ENCODE data around the gene DNAJC5. TPM values are rescaled to one million over a fixed set of nuclear protein-coding genes. Genes with fewer than 3 reads are reported as not detected.

Gene DNAJC5
- total and polyA plus RNA-seq, 2 of the 8 experiments (the other 6 are each of a cell fraction or from before 2014, with no cell fraction given) = 19.2 to 31.2 TPM

GRCh38 chr20:63884506-63885263 is 10.2 kb upstream of the DNAJC5 start:
- Histone ChIP-seq H3K4me3 (ENCODE audit: extremely low read depth in 1 of 4, insufficient read depth in 2 of 4, low read depth in 3 of 4, low read length in 4 of 4) (no peak overlapping the region), H3K27ac (ENCODE audit: low read depth, low read length) (no peak overlapping the region), H4K20me1 (replicated peaks in 1 of 2; ENCODE audit: control insufficient read depth in 1 of 2, insufficient read depth in 2 of 2, low read length in 2 of 2) (peaks cover 11 to 29% of the 10 kb centered on the region in 2 experiments), H2AFZ (ENCODE audit: low read length) (no peak overlapping the region), H2BK12ac (ENCODE audit: low read depth, low read length) (no peak overlapping the region), H3K4me2 (ENCODE audit: insufficient read depth in 1 of 2, low read depth in 2 of 2, low read length in 2 of 2) (no peak overlapping the region), H4K91ac (replicated peaks; ENCODE audit: insufficient read length, low read length) (no peak overlapping the region), H3K36me3 (ENCODE audit: control insufficient read depth in 2 of 4, insufficient read depth in 4 of 4, low read length in 3 of 4) (peaks cover 8 to 35% (median 18%) of the 10 kb centered on the region in 4 experiments), H3K9me3 (ENCODE audit: insufficient read depth in 2 of 2, low read depth in 1 of 2, low read length in 1 of 2) (no peaks in the 10 kb centered on the region), H3K79me1 (ENCODE audit: low read depth, low read length) (peaks cover 21% of the 10 kb centered on the region), H4K8ac (ENCODE audit: extremely low read depth, insufficient read depth, low read length) (no peak overlapping the region; the same call in 1 of the 2 replicates), H3K56ac (replicated peaks; ENCODE audit: insufficient read length, low read depth, low read length) (no peak overlapping the region), H2BK20ac (ENCODE audit: low read length) (no peak overlapping the region), H3K79me2 (ENCODE audit: control insufficient read depth in 1 of 2, insufficient read depth in 2 of 2, low read length in 2 of 2) (peaks cover 0 to 2% of the 10 kb centered on the region in 2 experiments; a peak in 1 of 4 replicates), H3K23me2 (ENCODE audit: low read depth, low read length) (no peaks in the 10 kb centered on the region), H2BK5ac (ENCODE audit: low read depth, low read length) (no peak overlapping the region; the same call in 1 of the 2 replicates), H3K18ac (ENCODE audit: extremely low read depth, low read length) (no peak overlapping the region), H3K27me3 (replicated peaks in 1 of 4; ENCODE audit: control insufficient read depth in 3 of 4, extremely low read depth in 1 of 4, insufficient read depth in 3 of 4, low read length in 3 of 4) (no peaks in the 10 kb centered on the region), H3K23ac (ENCODE audit: insufficient read length) (no peak overlapping the region), H2BK120ac (replicated peaks; ENCODE audit: low read depth, low read length) (no peak overlapping the region), H3K4me1 (replicated peaks in 1 of 4; ENCODE audit: control insufficient read depth in 3 of 4, insufficient read depth in 4 of 4, low read length in 3 of 4) (no peaks in the 10 kb centered on the region), H2AK5ac (ENCODE audit: low read depth, low read length) (no peak overlapping the region), H3K4ac (replicated peaks; ENCODE audit: insufficient read length, low read depth, low read length) (no peak overlapping the region), H3K14ac (ENCODE audit: insufficient read length) (no peak overlapping the region), H2BK15ac (ENCODE audit: low read length) (no peak overlapping the region), H3K9ac (replicated peaks in 1 of 4; ENCODE audit: extremely low read depth in 1 of 4, low read depth in 3 of 4, low read length in 3 of 4) (no peak overlapping the region), H4K5ac (ENCODE audit: insufficient read length, low read depth, low read length) (no peak overlapping the region)
- POLR2A ChIA-PET (ENCODE audit: partially characterized antibody) = interaction anchor here (0.6 to 3.5 kb wide), 4 partner anchors 8 to 255 kb away, joined by 3 to 19 read pairs (median 4); partner anchors contain the start of gene DNAJC5
- 96% methylated on average over 21 of the region's 21 CpGs; no CpG with 5 or more reads in 1 of the 2 experiments for WGBS, 2 experiments (ENCODE audit: extremely low coverage in 1 of 2, insufficient coverage in 1 of 2, insufficient read length in 1 of 2, insufficient replicate concordance in 2 of 2, low coverage in 1 of 2, low lambda C conversion rate in 2 of 2, missing lambda C conversion rate in 1 of 2)
- FAIRE-seq = no peak
- CTCF ChIA-PET (ENCODE audit: partially characterized antibody) = interaction anchor here (0.6 to 4.7 kb wide), 5 partner anchors 9 to 330 kb away, joined by 3 to 18 read pairs (median 4); no protein-coding TSS in a partner anchor
- DNase-seq (ENCODE audit: low read depth in 1 of 2, low spot score in 2 of 2) = no peak
- TF ChIP-seq CTCF (IDR thresholded peaks at IDR 0.05; ENCODE audit: control extremely low read depth in 1 of 3, insufficient read depth in 1 of 3, low read depth in 1 of 3, low read length in 3 of 3) = no peak

Measured in H1 (cell line).